ENCODE measurements around the gene MCRIP2.

DNA sequence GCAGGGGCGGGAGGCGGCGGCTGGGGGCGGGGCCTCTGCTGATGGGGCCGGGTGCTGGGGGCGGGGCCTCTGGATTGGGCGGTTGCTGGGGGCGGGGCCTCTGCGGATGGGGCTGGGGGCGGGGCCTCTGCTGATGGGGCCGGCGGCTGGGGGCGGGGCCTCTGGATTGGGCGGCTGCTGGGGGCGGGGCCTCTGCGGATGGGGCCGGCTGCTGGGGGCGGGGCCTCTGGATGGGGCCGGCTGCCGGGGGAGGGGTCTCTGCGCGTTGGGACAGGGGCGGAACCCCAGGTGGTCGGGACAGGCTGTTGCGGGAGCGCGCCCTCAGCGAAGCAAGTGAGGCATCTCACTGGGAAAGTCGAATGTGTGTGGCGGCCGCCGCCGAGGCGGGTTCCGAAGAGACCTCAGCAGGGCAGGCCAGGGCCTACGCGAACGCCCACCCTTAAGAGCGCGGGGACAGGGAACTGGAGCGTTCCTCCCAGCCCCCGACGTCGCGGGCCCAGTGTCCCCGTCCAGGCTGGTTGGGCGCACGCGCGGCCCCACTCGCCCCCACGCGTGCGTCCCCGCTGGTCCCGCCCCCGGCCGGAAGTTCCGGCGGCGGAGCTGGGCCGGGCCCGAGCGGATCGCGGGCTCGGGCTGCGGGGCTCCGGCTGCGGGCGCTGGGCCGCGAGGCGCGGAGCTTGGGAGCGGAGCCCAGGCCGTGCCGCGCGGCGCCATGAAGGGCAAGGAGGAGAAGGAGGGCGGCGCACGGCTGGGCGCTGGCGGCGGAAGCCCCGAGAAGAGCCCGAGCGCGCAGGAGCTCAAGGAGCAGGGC is 38.4 kb downstream of the MCRIP2 start, which contains the start of gene STUB1:
- TF ChIP-seq, protein P1, sequence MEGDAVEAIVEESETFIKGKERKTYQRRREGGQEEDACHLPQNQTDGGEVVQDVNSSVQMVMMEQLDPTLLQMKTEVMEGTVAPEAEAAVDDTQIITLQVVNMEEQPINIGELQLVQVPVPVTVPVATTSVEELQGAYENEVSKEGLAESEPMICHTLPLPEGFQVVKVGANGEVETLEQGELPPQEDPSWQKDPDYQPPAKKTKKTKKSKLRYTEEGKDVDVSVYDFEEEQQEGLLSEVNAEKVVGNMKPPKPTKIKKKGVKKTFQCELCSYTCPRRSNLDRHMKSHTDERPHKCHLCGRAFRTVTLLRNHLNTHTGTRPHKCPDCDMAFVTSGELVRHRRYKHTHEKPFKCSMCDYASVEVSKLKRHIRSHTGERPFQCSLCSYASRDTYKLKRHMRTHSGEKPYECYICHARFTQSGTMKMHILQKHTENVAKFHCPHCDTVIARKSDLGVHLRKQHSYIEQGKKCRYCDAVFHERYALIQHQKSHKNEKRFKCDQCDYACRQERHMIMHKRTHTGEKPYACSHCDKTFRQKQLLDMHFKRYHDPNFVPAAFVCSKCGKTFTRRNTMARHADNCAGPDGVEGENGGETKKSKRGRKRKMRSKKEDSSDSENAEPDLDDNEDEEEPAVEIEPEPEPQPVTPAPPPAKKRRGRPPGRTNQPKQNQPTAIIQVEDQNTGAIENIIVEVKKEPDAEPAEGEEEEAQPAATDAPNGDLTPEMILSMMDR (conservative IDR thresholded peaks at IDR 0.05) = no peak
- TF ChIP-seq EZH2 (IDR thresholded peaks at IDR 0.05; ENCODE audit: low read depth) = no peak
